Cardiac ventricle fibroblast (primary cell): Measurements from ENCODE around the gene RPS16. TPM values are rescaled to one million over a fixed set of nuclear protein-coding genes. Genes with fewer than 3 reads are reported as not detected.

Experiments used
- total RNA-seq: library from RNA; depleted of rRNA; stranded (reverse); fragments of >200 nt; gene quantifications from 2 replicates; pipeline ENCODE4 v1.2.3, GENCODE V29; 2015

The RPS16 gene
- total RNA-seq, result 979 and 1,035 TPM in 2 replicates

GRCh38 chr19:39435499-39436349 lies at the start of gene RPS16:
Gene RPS16 (minus strand): TSS chr19:39435949. CDS start chr19:39435895, 54 bp downstream.

DNA sequence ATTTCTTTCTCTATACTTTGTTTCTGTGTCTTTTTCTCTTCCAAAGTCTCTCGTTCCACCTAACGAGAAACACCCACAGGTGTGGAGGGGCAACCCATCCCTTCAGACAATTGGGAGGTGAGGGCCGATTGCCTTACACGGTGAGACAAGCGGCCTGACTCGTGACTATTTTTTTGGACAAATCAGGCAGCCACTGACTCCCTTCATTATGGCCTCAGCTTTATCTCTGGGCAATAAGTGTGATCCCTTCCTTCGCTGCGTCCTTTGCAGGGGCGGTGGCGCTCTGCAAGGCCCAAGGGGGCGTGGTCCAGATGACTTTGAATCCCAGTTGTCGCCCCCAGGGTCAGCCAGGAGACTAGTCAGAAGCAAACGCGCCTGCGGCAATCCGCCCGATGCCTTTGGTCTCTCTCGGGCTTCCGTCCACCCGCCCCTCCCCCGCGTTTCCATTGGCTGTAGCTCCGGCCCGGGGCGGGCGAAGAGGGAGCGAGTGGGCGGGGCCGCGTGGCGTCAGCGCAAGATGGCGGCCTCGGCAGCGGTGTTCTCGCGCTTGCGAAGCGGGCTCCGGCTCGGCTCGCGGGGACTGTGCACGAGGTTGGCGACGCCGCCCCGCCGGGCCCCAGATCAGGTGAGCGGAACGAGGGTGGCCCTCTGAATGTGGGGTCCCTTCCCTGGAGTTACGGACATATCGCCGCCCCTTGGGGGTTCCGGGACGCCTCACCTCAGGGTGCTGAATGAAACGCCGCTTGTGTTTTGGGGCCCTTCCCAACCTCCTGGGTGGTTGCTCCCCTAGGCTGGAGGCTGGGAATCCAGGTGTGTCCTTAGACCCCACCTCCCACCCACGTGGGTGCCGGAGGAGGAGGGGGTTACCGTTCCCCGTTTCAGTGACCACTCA lies 44.8 kb upstream of the RPS16 start, which contains the start of gene TIMM50:
TSS of gene TIMM50 (plus strand) at position 502 of the 892 bp plus-strand sequence. CDS start at position 518, 16 bp downstream.

DNA sequence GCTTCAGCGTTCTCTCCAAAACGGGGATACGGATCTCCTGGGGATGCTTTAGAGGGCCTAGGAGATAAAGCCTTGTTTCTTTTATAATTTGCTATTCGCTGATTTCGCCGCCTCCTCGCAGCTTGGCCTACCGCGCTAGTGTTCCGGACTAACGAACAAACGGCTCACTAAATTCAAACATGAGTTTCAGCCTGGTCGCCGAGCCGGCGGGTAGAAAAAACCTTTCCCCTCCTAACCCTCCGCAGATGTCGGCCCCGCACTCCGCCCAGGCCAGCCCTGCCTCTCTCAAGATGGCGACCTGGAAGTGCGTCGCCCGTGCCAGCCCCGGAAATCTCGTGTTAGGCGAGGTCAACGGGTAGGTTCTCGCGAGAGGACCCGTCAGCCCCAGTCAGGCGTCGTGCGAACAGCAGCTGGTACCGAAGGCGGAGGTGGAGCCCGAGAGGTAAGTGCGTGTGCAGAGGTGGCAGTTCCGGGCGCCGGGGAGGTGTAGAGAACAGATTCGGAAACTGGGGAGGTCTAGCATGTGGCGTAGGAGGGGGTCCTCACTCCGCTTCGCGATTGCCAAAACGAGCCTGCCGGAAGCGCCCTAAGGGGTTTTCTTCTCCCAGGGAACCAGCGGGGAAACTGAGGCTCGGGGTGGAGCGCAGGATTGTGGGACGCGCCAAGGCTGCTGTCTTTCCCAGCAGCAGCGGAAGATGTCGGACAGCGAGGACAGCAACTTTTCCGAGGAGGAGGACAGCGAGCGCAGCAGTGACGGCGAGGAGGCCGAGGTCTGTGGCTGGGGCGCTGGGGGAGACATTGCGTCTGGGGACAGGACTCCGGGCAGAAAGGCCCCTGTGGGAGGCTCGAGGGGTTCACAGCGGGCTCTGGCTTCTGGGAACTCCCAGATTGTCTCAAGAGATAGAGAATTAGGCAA lies 9.7 kb upstream of the RPS16 start, which contains the start of gene SUPT5H:
TSS of gene SUPT5H (plus strand) at position 387 of the 916 bp plus-strand sequence. CDS start at position 696, 309 bp downstream.

DNA sequence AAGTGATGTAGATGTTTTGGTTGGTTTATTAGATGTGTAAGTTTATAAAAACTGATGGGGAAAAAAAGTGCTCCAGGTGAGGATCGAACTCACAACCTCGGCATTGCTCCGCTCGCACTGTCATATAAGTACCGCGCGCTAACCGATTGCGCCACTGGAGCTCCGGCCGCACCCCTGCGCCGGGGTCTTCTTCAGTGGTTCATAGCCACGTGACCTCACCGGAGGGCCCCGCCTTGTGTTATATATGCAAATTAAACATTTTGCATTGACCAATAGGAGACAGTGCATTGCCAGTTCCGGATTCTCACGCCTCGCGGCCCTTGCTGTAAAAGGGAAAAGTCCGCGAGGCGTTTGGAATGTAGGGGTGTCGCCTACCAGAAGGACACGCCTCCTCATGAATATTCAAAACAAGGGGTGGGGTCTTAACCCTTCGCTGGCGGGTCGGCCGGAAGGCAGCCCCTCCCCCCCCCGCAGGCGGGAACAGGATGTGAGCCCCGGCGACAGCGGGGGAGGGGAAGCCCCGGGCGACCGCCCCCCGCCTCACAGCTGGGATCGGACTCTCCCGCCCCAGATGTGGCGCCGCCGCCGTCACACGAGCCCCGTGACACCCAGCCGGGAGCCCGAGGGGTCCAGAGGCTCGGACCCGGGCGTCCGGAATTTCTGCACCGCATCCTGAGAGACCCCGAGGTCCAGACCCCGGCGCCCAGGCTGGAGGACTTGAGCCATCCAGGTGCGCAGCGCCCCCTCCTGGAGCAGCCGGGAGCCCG lies 23.5 kb downstream of the RPS16 start, which contains the start of gene PLEKHG2:
TSS of gene PLEKHG2 (plus strand) at position 570 of the 767 bp plus-strand sequence. CDS start 1,418 bp downstream, outside the sequence.

GRCh38 chr19:39406656-39407409 lies 28.9 kb downstream of the RPS16 start, which contains the start of gene ZFP36:
Gene ZFP36 (plus strand): TSS chr19:39406847. CDS start chr19:39406905, 58 bp downstream.

GRCh38 chr19:39390751-39391437 lies 44.9 kb downstream of the RPS16 start, which contains the start of the genes MED29 and PAF1:
Gene MED29 (plus strand): TSS chr19:39391378. CDS start chr19:39391423, 45 bp downstream.
Gene PAF1 (minus strand): TSS chr19:39391106. CDS start chr19:39390864, 242 bp downstream.

Other genes with a start within 250 kb of the RPS16 start
- gene NCCRP1, start 239.0 kb downstream of the RPS16 start, total RNA-seq, result not detected in 2 replicates
- not detected in 2 replicates for gene SYCN, start 231.7 kb downstream of the RPS16 start, total RNA-seq
- gene IFNL3, start 190.9 kb downstream of the RPS16 start, total RNA-seq, result not detected in 2 replicates
- gene IFNL4, start 187.1 kb downstream of the RPS16 start, total RNA-seq, result not detected in 2 replicates
- gene IFNL2, start 167.6 kb downstream of the RPS16 start, total RNA-seq, result not detected in 2 replicates
- gene IFNL1, start 139.5 kb downstream of the RPS16 start, total RNA-seq, result not detected in 2 replicates
- 0.62 and 0.78 TPM in 2 replicates for gene LRFN1, start 115.1 kb downstream of the RPS16 start, total RNA-seq
- 1.3 and 1.9 TPM in 2 replicates for gene GMFG, start 99.9 kb downstream of the RPS16 start, total RNA-seq
- 60.0 and 68.8 TPM in 2 replicates for gene SAMD4B, start 93.5 kb downstream of the RPS16 start, total RNA-seq
- gene PAF1, start 44.8 kb downstream of the RPS16 start, total RNA-seq, result 30.0 and 43.1 TPM in 2 replicates
- 23.6 and 42.9 TPM in 2 replicates for gene MED29, start 44.6 kb downstream of the RPS16 start, total RNA-seq
- gene ZFP36, start 29.1 kb downstream of the RPS16 start, total RNA-seq, result 61.9 and 72.9 TPM in 2 replicates
- gene PLEKHG2, start 23.3 kb downstream of the RPS16 start, total RNA-seq, result 21.7 and 31.7 TPM in 2 replicates
- 75.4 and 89.8 TPM in 2 replicates for gene SUPT5H, start 9.6 kb upstream of the RPS16 start, total RNA-seq
- 49.4 and 51.1 TPM in 2 replicates for gene TIMM50, start 44.9 kb upstream of the RPS16 start, total RNA-seq
- gene DLL3, start 63.0 kb upstream of the RPS16 start, total RNA-seq, result 0.50 and 0.68 TPM in 2 replicates
- not detected in 2 replicates for gene SELENOV, start 79.2 kb upstream of the RPS16 start, total RNA-seq
- gene EID2B, start 96.9 kb upstream of the RPS16 start, total RNA-seq, result 1.5 and 1.6 TPM in 2 replicates
- 9.4 and 12.3 TPM in 2 replicates for gene EID2, start 104.2 kb upstream of the RPS16 start, total RNA-seq
- gene LGALS13, start 166.6 kb upstream of the RPS16 start, total RNA-seq, result not detected in 2 replicates
- gene LGALS16, start 220.0 kb upstream of the RPS16 start, total RNA-seq, result not detected in 2 replicates